Endothelial cell of umbilical vein (primary cell): ENCODE data around the gene OTUB1. TPM values are rescaled to one million over a fixed set of nuclear protein-coding genes. Genes with fewer than 3 reads are reported as not detected.
A peak's percentile ranks its signal among the peaks of the same experiment; 100 is the strongest.

Experiments used
- BruUV-seq: library from RNA; stranded (reverse); fragments of 400-500 nt; replicated peaks from 2 replicates; lab custom pipeline; 2021; lab: Mats Ljungman, UMichigan
- CTCF ChIA-PET: fragments of 300-600, 350-600 bp; sonication (Branson Sonifier 250); formaldehyde crosslinking; loops from one replicate; lab custom pipeline; 2021; ENCODE audit warnings: antibody characterized with exemption, inconsistent platforms; lab: Charles Lee
- POLR2A ChIA-PET: fragments of 300-600, 350-600 bp; sonication (Branson Sonifier 250); formaldehyde crosslinking; loops from one replicate; lab custom pipeline; 2021; ENCODE audit warnings: antibody characterized with exemption, inconsistent platforms; lab: Charles Lee
- DNase-seq: peaks from one replicate; pipeline ENCODE4 v3.0.0-alpha.2; 2011; ENCODE audit warnings: low read depth, low spot score
- FAIRE-seq: peaks from 2 replicates; lab custom pipeline; 2011; peaks lifted over from hg19 to GRCh38; lab: Jason Lieb, UNC
- H2AFZ ChIP-seq: 2 replicates; pipeline ENCODE4 v1.6.0; 2012; ENCODE audit warnings: low read depth, low read length, control low read depth, inconsistent platforms
- H3K27ac ChIP-seq: 2 replicates; pipeline ENCODE4 v1.5.1; 2011; ENCODE audit warnings: low read depth, mild to moderate bottlenecking, control low read depth, low read length, moderate library complexity; ENCODE audit not compliant: insufficient read depth
- H3K27me3 ChIP-seq, 2 experiments: 2 replicates each; pipeline versions ENCODE4 v1.6.0 to v1.6.1; 2011; ENCODE audit warnings: low read length in 2 of 2, mixed read lengths in 1 of 2; ENCODE audit not compliant: control insufficient read depth in 2 of 2, insufficient read depth in 2 of 2
- H3K36me3 ChIP-seq, 2 experiments: 2 replicates in 1 of 2; 3 replicates in 1 of 2; pipeline ENCODE4 v1.5.1; 2011; ENCODE audit warnings: low read length in 2 of 2, mild to moderate bottlenecking in 1 of 2, moderate library complexity in 1 of 2; ENCODE audit not compliant: control insufficient read depth in 2 of 2, insufficient read depth in 2 of 2; ENCODE audit errors: extremely low read depth in 1 of 2
- H3K4me1 ChIP-seq: 3 replicates; pipeline ENCODE4 v1.5.1; 2011; ENCODE audit warnings: mild to moderate bottlenecking, low read length; ENCODE audit not compliant: control insufficient read depth, insufficient read depth; ENCODE audit errors: extremely low read depth
- H3K4me2 ChIP-seq: 2 replicates; pipeline ENCODE4 v1.6.1; 2011; ENCODE audit warnings: low read length, control low read depth, mixed read lengths; ENCODE audit not compliant: insufficient read depth
- H3K4me3 ChIP-seq, 3 experiments: fragments of 200-600 bp in 1 of 3; sonication (generic), shearing (Covaris generic) in 1 of 3; replicated peaks in 1 of 3; 2 replicates each; pipeline ENCODE4 v1.5.1; 2011 to 2016; ENCODE audit warnings: control low read depth in 3 of 3, low read length in 3 of 3, mild to moderate bottlenecking in 2 of 3, inconsistent platforms in 1 of 3, low read depth in 1 of 3, moderate library complexity in 1 of 3; ENCODE audit not compliant: insufficient read depth in 1 of 3
- H3K79me2 ChIP-seq: 2 replicates; pipeline ENCODE4 v1.6.0; 2012; ENCODE audit warnings: low read length, inconsistent platforms; ENCODE audit not compliant: control insufficient read depth, insufficient read depth
- H3K9ac ChIP-seq: replicated peaks from 2 replicates; pipeline ENCODE3; 2011; ENCODE audit warnings: low read length, control low read depth; ENCODE audit not compliant: insufficient read depth; ENCODE audit errors: extremely low read depth
- H3K9me1 ChIP-seq: replicated peaks from 3 replicates; pipeline ENCODE4 v1.6.0; 2011; ENCODE audit warnings: mild to moderate bottlenecking, low read length; ENCODE audit not compliant: control insufficient read depth, insufficient read depth; ENCODE audit errors: extremely low read depth
- H3K9me3 ChIP-seq: replicated peaks from 2 replicates; pipeline ENCODE4 v1.5.1; 2012; ENCODE audit warnings: low read length, inconsistent platforms; ENCODE audit not compliant: control insufficient read depth, insufficient read depth
- H4K20me1 ChIP-seq: replicated peaks from 2 replicates; pipeline ENCODE3; 2011; ENCODE audit warnings: mild to moderate bottlenecking, low read length; ENCODE audit not compliant: control insufficient read depth, insufficient read depth; ENCODE audit errors: extremely low read depth
- CTCF ChIP-seq, 2 donors: IDR thresholded peaks; 1 replicate in 1 of 2; 2 replicates in 1 of 2; pipeline ENCODE4 v1.5.1; 2011; ENCODE audit warnings: low read length in 2 of 2, mild to moderate bottlenecking in 2 of 2, moderate library complexity in 2 of 2, control low read depth in 1 of 2, inconsistent platforms in 1 of 2, low read depth in 1 of 2; ENCODE audit not compliant: insufficient read depth in 1 of 2; ENCODE audit errors: extremely low read depth in 1 of 2
- EZH2 ChIP-seq: IDR thresholded peaks from 2 replicates; pipeline ENCODE4 v1.6.1; 2012; ENCODE audit warnings: borderline replicate concordance, low read depth, mild to moderate bottlenecking, moderate library complexity, low read length, inconsistent platforms; ENCODE audit not compliant: severe bottlenecking
- FOS ChIP-seq: IDR thresholded peaks from 2 replicates; pipeline ENCODE4 v1.6.1; 2011; ENCODE audit warnings: mild to moderate bottlenecking, low read length, moderate library complexity, borderline replicate concordance; ENCODE audit not compliant: insufficient read depth
- GATA2 ChIP-seq: IDR thresholded peaks from 2 replicates; pipeline ENCODE4 v1.7.0; 2011; ENCODE audit warnings: low read depth, mild to moderate bottlenecking, moderate library complexity, mixed read lengths, low read length; ENCODE audit not compliant: insufficient read length, insufficient read depth
- JUN ChIP-seq: IDR thresholded peaks from 2 replicates; pipeline ENCODE4 v1.6.1; 2011; ENCODE audit warnings: borderline replicate concordance, low read depth; ENCODE audit not compliant: insufficient read length, insufficient read depth
- MAX ChIP-seq: IDR thresholded peaks from 2 replicates; pipeline ENCODE4 v1.6.1; 2011; ENCODE audit not compliant: insufficient read depth, insufficient read length
- MYC ChIP-seq: IDR thresholded peaks from one replicate; pipeline ENCODE4 v1.6.1; 2011; ENCODE audit warnings: mild to moderate bottlenecking, low read depth, low read length
- POLR2A ChIP-seq: IDR thresholded peaks from 2 replicates; pipeline ENCODE4 v1.6.1; 2012; ENCODE audit warnings: low read depth, mild to moderate bottlenecking, control low read depth, low read length
- POLR2AphosphoS5 ChIP-seq: IDR thresholded peaks from 2 replicates; pipeline ENCODE4 v1.6.1; 2012; ENCODE audit warnings: low read depth, mild to moderate bottlenecking, control low read depth, low read length, moderate library complexity; ENCODE audit not compliant: insufficient read depth
- dilution Hi-C: fragments of 300-500 bp; cut with MboI; formaldehyde crosslinking; loops from one replicate; pipeline ENCODE4 v1.15.0; 2019; ENCODE audit warnings: low sequenced_read_pairs; ENCODE audit not compliant: extremely low pct_ligation_motif_present
- intact Hi-C: fragments of 100-400 bp; cut with micrococcal nuclease; formaldehyde crosslinking; loops from one replicate; pipeline ENCODE4 v1.10.0; 2022
- polyA plus RNA-seq, 4 experiments: library from polyadenylated mRNA; depleted of rRNA in 3 of 4; stranded (reverse) in 3 of 4; unstranded in 1 of 4; fragments of >200 nt; gene quantifications; 2 replicates each; pipeline versions ENCODE4 v1.2.1 to v1.2.3, GENCODE V29; 2011 to 2012; ENCODE audit warnings: missing spikeins in 1 of 4
- total RNA-seq: library from RNA; stranded (reverse); gene quantifications from 2 replicates; pipeline ENCODE4 v1.2.3, GENCODE V29; 2021

Gene OTUB1
- total and polyA plus RNA-seq, 2 donors (not counting 3 experiments of a cell fraction or from before 2014, with no cell fraction given): 81.9 to 256 TPM

- TF ChIP-seq FOS: no peak
- TF ChIP-seq MYC: no peak
- TF ChIP-seq MAX: no peak
- no peak for TF ChIP-seq CTCF (IDR thresholded peaks at IDR 0.05; ENCODE audit: extremely low read depth in 1 of 2, insufficient read depth in 1 of 2, low read depth in 1 of 2, low read length in 2 of 2)
- TF ChIP-seq POLR2AphosphoS5: no peak
- TF ChIP-seq GATA2: no peak
- TF ChIP-seq EZH2: no peak
- no peak for TF ChIP-seq POLR2A
- no peak for TF ChIP-seq JUN
- Histone ChIP-seq H2AFZ (peak overlapping the region; percentile 91), H3K27me3 (no peaks in the 10 kb centered on the region), H3K36me3 (no peaks in the 10 kb centered on the region), H4K20me1 (no peaks in the 10 kb centered on the region), H3K4me1 (peaks cover 11% of the 10 kb centered on the region), H3K9me1 (no peaks in the 10 kb centered on the region), H3K4me3 (peak overlapping the region; percentile 73 to 98 (median 78)), H3K9me3 (no peaks in the 10 kb centered on the region), H3K27ac (no peak overlapping the region), H3K4me2 (peak overlapping the region; percentile 74), H3K9ac (peak overlapping the region; percentile 59), H3K79me2 (peaks cover 24% of the 10 kb centered on the region)
- ChIA-PET CTCF (interaction anchor here (0.9 to 2.4 kb wide), 4 partner anchors 13 to 170 kb away, joined by 3 to 9 read pairs (median 4); partner anchors contain the start of genes RCOR2 and ZFTA), POLR2A (interaction anchor here (0.6 kb wide), 1 partner anchor 102 kb away, joined by 5 read pairs; no protein-coding TSS in a partner anchor)
- DNase-seq (peak; percentile 31), FAIRE-seq (peak; percentile 49)
- intact Hi-C loops: loop anchor here (2.0 kb wide), 3 partner anchors 23 to 173 kb away; partner anchors contain the start of genes MARK2 and RCOR2
- dilution Hi-C loops: no loop called here
- no TSS peak for BruUV-seq
These were observed 46.8 kb upstream of the OTUB1 start for GRCh38 chr11:63939397-63939891.
